Mammary epithelial cell (primary cell): ENCODE measurements around the gene CD6.

Source experiments
- CTCF ChIP-seq, 2 donors: IDR thresholded peaks in 1 of 2; conservative IDR thresholded peaks in 1 of 2; 2 replicates each; pipeline ENCODE4 v1.5.1; 2011 to 2012; ENCODE audit warnings: inconsistent platforms in 2 of 2, low read length in 2 of 2, mild to moderate bottlenecking in 2 of 2, control low read depth in 1 of 2, low read depth in 1 of 2; ENCODE audit not compliant: insufficient read depth in 1 of 2; ENCODE audit errors: extremely low read depth in 1 of 2
- EZH2 ChIP-seq: IDR thresholded peaks from 2 replicates; pipeline ENCODE4 v1.6.1; 2012; ENCODE audit warnings: low read length, inconsistent platforms, borderline replicate concordance

- TF ChIP-seq CTCF (conservative IDR thresholded peaks at IDR 0.05 in 1 of 2, IDR thresholded peaks at IDR 0.05 in 1 of 2; ENCODE audit: extremely low read depth in 1 of 2, insufficient read depth in 1 of 2, low read depth in 1 of 2, low read length in 2 of 2): peak; percentile 91 to 94
- TF ChIP-seq EZH2: no peak
Measured at GRCh38 chr11:60970369-60970774, 1.1 kb upstream of the CD6 start.
